ENCODE results near the gene CAMK1D.

CAMK1D gene

DNA sequence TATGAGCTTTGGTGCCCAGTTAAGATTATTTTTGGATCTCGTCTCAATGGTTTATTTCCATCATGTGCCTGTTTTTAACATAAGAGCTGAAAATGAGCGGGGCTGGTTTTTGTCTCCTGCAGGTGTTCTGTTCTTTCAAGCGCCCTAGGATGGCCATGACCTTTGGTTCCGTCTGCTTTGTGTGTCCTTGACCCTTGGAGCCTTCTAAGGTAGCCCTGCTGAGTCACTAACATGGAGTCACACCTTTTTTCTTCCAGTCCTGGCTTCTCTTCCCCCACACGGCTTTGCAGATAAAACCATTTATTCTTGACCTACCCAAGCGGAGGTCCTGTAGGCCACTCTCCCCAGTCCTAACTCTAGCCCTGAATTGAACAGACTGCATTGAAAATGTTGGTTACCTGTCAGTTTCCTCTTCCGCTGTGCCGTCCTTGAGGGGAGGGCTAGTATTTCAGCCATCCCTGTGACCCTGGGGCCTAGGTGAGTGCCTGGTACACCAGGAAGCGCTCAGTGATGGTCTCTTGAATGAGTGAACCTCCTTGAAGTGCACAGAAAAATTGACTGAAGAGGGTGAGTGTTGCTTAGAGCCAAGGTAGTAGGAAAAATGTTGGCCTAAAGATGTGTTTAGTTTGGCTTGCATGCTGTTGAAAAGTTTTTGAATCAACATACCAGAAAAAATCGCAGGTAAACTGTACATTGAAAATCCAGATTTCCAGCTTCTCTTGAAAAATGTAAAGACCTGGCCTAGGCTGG is 48.0 kb downstream of the CAMK1D start:
- Histone ChIP-seq H3K9me3 (ENCODE audit: control insufficient read depth, low read length) (no peaks in the 10 kb centered on the region), H3K4me1 (ENCODE audit: control insufficient read depth, insufficient read depth, low read length, poor library complexity, severe bottlenecking) (no peaks in the 10 kb centered on the region), H3K27ac (ENCODE audit: insufficient read depth, low read length, poor library complexity, severe bottlenecking) (no peak overlapping the region), H3K27me3 (replicated peaks; ENCODE audit: control insufficient read depth, insufficient read depth, low read length, poor library complexity, severe bottlenecking) (no peaks in the 10 kb centered on the region), H3K36me3 (ENCODE audit: control insufficient read depth, insufficient read depth, low read length) (no peaks in the 10 kb centered on the region), H3K4me3 (ENCODE audit: insufficient read depth, low read depth, low read length, poor library complexity, severe bottlenecking) (no peak overlapping the region)
- no peak for DNase-seq

DNA sequence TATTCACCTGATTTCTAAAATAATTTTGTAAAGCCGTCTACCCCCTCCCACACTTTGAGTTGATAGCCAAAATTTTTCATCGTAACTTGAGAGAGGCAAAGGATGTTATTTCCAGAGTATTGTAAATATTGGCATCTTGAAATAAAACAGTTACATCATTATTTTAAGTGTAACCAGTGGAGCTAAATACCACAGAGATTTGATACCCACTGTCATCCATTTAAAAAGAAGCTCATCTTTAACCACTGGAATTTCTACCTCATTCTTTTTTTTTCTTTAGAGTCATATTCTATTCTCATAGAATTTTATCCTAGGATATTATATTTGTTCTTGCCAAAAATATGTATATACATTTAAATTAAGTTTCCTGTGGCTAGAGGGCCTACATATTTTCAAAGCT is 48.6 kb downstream of the CAMK1D start:
- no peaks in the 10 kb centered on the region for H3K9me3 ChIP-seq (ENCODE audit: control insufficient read depth, low read length)
- no peak overlapping the region for H3K4me3 ChIP-seq (ENCODE audit: insufficient read depth, low read depth, low read length, poor library complexity, severe bottlenecking)

DNA sequence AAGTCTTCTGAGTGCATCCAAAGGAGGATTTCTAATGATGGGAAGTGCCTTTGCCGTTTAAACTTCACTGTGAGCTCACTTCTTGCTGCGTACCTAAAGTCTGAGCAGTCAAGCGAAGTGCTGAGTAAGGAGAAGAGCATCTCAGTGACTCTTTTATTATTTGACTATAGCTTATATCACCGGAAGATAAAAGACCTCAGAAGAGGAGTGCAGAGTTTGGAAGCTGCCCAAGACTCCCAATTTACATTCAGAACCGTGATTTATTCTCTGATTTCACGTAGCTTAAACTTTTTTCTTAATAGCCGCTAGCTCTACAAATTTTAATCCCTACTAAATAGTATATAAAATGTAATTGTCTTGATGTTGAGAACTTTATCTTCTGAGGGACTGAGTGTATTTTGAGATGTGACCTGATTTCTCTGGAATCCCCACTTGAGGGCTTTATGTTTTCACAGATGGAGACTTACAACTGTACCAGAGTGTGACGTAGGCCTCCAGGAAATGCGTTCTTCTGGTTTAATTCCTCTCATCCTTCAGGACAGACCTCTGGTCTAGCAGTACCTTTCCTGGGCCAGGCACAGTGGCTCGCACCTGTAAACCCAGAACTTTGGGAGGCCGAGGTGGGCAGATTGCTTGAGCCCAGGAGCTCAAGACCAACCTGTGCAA is 51.1 kb downstream of the CAMK1D start:
- Histone ChIP-seq H3K4me3 (ENCODE audit: insufficient read depth, low read depth, low read length, poor library complexity, severe bottlenecking) (no peak overlapping the region), H3K4me1 (ENCODE audit: control insufficient read depth, insufficient read depth, low read length, poor library complexity, severe bottlenecking) (no peaks in the 10 kb centered on the region), H3K36me3 (ENCODE audit: control insufficient read depth, insufficient read depth, low read length) (peaks cover 4% of the 10 kb centered on the region), H3K27me3 (replicated peaks; ENCODE audit: control insufficient read depth, insufficient read depth, low read length, poor library complexity, severe bottlenecking) (no peaks in the 10 kb centered on the region), H3K27ac (ENCODE audit: insufficient read depth, low read length, poor library complexity, severe bottlenecking) (no peak overlapping the region), H3K9me3 (ENCODE audit: control insufficient read depth, low read length) (no peaks in the 10 kb centered on the region)
- DNase-seq: no peak

More for the DNA sequence above, 48.6 kb downstream of the CAMK1D start:
- Histone ChIP-seq H3K27ac (ENCODE audit: insufficient read depth, low read length, poor library complexity, severe bottlenecking) (no peak overlapping the region), H3K4me1 (ENCODE audit: control insufficient read depth, insufficient read depth, low read length, poor library complexity, severe bottlenecking) (no peaks in the 10 kb centered on the region), H3K36me3 (ENCODE audit: control insufficient read depth, insufficient read depth, low read length) (no peaks in the 10 kb centered on the region), H3K27me3 (replicated peaks; ENCODE audit: control insufficient read depth, insufficient read depth, low read length, poor library complexity, severe bottlenecking) (no peaks in the 10 kb centered on the region)
- DNase-seq: no peak

DNA sequence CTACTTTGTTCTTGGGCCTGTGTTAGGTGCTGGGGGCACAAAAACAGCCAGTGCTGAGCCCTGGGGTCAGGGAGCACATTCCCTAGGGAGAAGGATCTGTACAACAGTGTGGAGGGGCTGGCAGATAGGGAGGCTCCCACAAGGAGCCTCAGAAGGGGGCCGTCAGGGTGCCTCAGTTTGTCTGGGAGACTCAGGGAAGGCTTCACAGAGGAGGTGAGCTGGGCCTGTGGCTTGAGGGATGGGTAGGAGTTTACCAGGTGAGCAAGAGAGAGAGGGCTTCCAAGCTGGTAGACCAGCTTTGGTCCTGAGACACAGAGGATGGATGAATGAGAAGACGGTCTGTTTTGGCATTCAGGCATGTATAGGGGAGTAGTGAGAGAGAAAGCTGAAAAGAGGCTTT is 52.1 kb downstream of the CAMK1D start:
- DNase-seq: no peak
- Histone ChIP-seq H3K36me3 (ENCODE audit: control insufficient read depth, insufficient read depth, low read length) (peaks cover 5% of the 10 kb centered on the region), H3K9me3 (ENCODE audit: control insufficient read depth, low read length) (no peaks in the 10 kb centered on the region), H3K4me1 (ENCODE audit: control insufficient read depth, insufficient read depth, low read length, poor library complexity, severe bottlenecking) (no peaks in the 10 kb centered on the region), H3K27me3 (replicated peaks; ENCODE audit: control insufficient read depth, insufficient read depth, low read length, poor library complexity, severe bottlenecking) (no peaks in the 10 kb centered on the region), H3K4me3 (ENCODE audit: insufficient read depth, low read depth, low read length, poor library complexity, severe bottlenecking) (no peak overlapping the region), H3K27ac (ENCODE audit: insufficient read depth, low read length, poor library complexity, severe bottlenecking) (no peak overlapping the region)

DNA sequence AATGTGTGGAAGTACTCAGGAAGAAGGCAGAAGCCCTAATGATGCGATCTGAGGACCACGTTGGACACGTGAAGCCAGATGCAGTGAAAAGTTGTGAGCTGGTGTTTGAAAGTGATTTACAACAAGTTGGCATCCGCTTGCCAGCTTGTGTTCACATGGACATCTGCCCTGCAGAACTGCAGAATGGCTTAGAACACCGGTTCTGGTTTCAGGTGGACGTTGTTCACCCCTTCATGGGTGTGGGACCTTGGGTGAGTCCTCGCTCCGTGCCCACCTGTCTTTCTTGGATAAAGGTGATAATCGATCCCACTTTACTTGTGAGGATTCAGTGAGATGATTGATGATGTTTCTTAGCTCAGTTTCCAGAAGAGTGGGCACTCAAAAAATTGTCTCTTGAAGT is 53.8 kb downstream of the CAMK1D start:
- Histone ChIP-seq H3K4me3 (ENCODE audit: insufficient read depth, low read depth, low read length, poor library complexity, severe bottlenecking) (no peak overlapping the region), H3K9me3 (ENCODE audit: control insufficient read depth, low read length) (no peaks in the 10 kb centered on the region), H3K27me3 (replicated peaks; ENCODE audit: control insufficient read depth, insufficient read depth, low read length, poor library complexity, severe bottlenecking) (no peaks in the 10 kb centered on the region), H3K36me3 (ENCODE audit: control insufficient read depth, insufficient read depth, low read length) (peaks cover 5% of the 10 kb centered on the region), H3K27ac (ENCODE audit: insufficient read depth, low read length, poor library complexity, severe bottlenecking) (no peak overlapping the region), H3K4me1 (ENCODE audit: control insufficient read depth, insufficient read depth, low read length, poor library complexity, severe bottlenecking) (no peaks in the 10 kb centered on the region)
- no peak for DNase-seq

DNA sequence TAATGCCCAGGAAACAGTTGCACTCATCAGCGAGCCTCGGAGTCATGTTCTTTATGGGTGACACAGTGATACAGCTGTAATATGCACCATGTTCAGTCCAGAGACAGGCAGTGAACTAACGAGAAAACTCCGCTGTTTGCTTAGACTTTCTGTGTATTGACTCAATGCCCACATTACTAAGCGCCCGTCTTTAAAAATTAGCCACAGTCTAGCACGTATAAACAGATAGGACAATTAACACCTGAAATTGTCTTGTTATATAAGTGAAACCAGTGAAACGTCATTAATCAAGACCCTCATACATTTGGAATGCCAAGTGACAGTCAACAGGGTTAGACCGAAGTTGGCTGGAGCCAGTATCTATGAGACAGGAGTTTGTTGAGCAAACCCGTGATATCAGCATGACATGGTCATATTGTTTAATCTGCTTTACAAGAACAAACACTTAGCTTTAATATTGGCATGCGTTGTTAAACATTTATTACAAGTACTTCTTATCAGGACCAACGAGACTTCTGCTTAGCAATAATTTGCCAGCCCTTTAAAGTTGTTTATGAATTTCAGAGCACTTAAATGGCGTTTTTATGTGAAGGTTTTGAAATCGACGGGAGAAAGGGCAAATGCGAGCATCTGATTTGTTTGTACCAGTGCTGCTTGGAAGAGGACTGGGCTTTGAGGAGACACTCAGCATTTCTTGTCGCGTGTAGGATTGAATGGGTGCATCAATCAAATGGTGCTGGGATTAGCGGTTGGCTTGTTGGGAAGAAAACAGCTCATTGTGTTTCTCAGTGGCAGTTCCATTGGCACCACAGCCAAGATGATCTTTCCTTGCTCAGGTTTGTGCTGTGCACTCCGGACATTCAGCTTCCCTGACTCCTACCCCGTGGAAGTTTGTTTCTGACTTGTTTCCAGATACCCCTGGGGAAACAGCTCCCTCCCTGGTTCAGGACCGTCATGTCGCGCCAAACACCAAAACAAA is 56.3 kb downstream of the CAMK1D start:
- Histone ChIP-seq H3K27ac (ENCODE audit: insufficient read depth, low read length, poor library complexity, severe bottlenecking) (no peak overlapping the region), H3K4me1 (ENCODE audit: control insufficient read depth, insufficient read depth, low read length, poor library complexity, severe bottlenecking) (no peaks in the 10 kb centered on the region), H3K9me3 (ENCODE audit: control insufficient read depth, low read length) (no peaks in the 10 kb centered on the region), H3K36me3 (ENCODE audit: control insufficient read depth, insufficient read depth, low read length) (peaks cover 5% of the 10 kb centered on the region), H3K4me3 (ENCODE audit: insufficient read depth, low read depth, low read length, poor library complexity, severe bottlenecking) (no peak overlapping the region), H3K27me3 (replicated peaks; ENCODE audit: control insufficient read depth, insufficient read depth, low read length, poor library complexity, severe bottlenecking) (no peaks in the 10 kb centered on the region)
- no peak for DNase-seq

DNA sequence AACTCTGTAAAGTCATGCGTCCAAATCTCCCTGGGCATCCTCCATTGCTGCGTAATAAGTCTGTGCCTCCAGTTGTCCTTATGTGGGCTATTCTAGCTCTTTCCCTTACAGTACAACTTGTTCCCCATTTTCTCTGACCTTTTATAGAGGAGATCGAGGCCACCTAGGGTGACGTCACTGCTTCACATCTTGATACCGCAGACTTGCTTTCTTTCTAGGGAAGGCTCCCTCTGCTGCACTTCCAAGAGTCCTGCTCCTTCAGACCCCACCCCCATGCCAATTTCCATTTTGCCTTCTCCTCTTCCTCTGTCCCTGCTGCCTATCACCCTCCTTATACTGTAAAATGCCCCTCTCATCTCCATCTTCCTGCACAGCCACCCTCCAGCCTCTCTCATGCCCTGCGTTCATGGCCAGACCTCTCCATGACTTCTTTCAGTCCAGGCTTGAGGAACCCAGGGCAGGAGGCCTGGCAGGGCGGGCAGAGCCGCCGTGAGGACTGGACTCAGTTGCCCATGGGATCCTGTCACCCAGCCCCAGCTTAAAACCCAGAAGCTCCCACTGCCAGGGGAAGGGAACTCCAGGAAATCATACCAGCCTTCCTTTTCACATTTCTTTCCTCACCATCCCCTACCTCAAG is 57.5 kb downstream of the CAMK1D start:
- no peak for DNase-seq
- no peak overlapping the region for H3K4me3 ChIP-seq (ENCODE audit: insufficient read depth, low read depth, low read length, poor library complexity, severe bottlenecking)
- H3K4me1 ChIP-seq (ENCODE audit: control insufficient read depth, insufficient read depth, low read length, poor library complexity, severe bottlenecking): no peaks in the 10 kb centered on the region
- no peaks in the 10 kb centered on the region for H3K9me3 ChIP-seq (ENCODE audit: control insufficient read depth, low read length)
- no peak overlapping the region for H3K27ac ChIP-seq (ENCODE audit: insufficient read depth, low read length, poor library complexity, severe bottlenecking)
- H3K36me3 ChIP-seq (ENCODE audit: control insufficient read depth, insufficient read depth, low read length): peaks cover 5% of the 10 kb centered on the region
- no peaks in the 10 kb centered on the region for H3K27me3 ChIP-seq (replicated peaks; ENCODE audit: control insufficient read depth, insufficient read depth, low read length, poor library complexity, severe bottlenecking)

DNA sequence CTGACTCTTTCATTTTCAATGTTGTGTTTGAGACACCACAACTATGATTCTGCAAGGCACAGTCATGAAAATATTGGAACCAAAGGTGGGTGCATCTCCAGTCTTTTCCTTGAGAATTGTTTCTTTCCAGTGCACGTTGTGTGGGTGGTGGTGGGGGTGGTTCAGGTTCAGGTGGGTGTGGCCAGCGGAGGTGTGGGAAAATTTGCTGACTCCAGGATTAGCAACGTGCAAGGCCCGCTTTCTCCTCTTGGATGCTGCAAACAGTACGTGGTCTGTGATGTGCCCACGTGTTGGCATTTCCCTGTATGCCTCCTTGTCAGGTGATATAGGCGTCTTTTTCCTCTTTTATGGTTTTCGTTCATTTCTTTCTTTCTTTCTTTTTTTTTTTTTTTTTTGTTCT is 59.1 kb downstream of the CAMK1D start:
- H3K9me3 ChIP-seq (ENCODE audit: control insufficient read depth, low read length): no peaks in the 10 kb centered on the region
- no peaks in the 10 kb centered on the region for H3K27me3 ChIP-seq (replicated peaks; ENCODE audit: control insufficient read depth, insufficient read depth, low read length, poor library complexity, severe bottlenecking)
- peaks cover 5% of the 10 kb centered on the region for H3K36me3 ChIP-seq (ENCODE audit: control insufficient read depth, insufficient read depth, low read length)
- no peak for DNase-seq
- peaks cover 4% of the 10 kb centered on the region for H3K4me1 ChIP-seq (ENCODE audit: control insufficient read depth, insufficient read depth, low read length, poor library complexity, severe bottlenecking)
- H3K27ac ChIP-seq (ENCODE audit: insufficient read depth, low read length, poor library complexity, severe bottlenecking): no peak overlapping the region
- no peak overlapping the region for H3K4me3 ChIP-seq (ENCODE audit: insufficient read depth, low read depth, low read length, poor library complexity, severe bottlenecking)

DNA sequence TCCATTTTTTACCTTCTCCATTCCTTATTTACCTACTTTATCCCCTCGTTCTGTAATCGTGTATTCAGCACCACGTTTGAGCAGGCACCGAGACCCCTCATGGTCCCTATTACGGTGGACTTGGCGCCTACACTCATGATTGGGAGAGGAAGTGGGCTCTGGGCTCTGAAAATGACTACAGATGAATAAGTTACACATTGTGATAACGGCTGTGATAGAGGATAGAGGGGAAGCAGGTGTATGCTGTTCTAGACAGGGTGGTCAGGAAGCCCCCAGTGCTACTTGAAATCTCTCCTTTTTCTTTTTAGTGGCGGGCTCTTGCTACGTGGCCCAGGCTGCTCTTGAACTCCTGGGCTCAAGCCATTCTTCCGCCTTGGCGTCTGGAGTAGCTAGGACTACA is 59.8 kb downstream of the CAMK1D start:
- H3K27ac ChIP-seq (ENCODE audit: insufficient read depth, low read length, poor library complexity, severe bottlenecking): no peak overlapping the region

More for the DNA sequence above, 59.8 kb downstream of the CAMK1D start:
- Histone ChIP-seq H3K4me3 (ENCODE audit: insufficient read depth, low read depth, low read length, poor library complexity, severe bottlenecking) (no peak overlapping the region), H3K36me3 (ENCODE audit: control insufficient read depth, insufficient read depth, low read length) (peaks cover 5% of the 10 kb centered on the region), H3K4me1 (ENCODE audit: control insufficient read depth, insufficient read depth, low read length, poor library complexity, severe bottlenecking) (peaks cover 4% of the 10 kb centered on the region), H3K27me3 (replicated peaks; ENCODE audit: control insufficient read depth, insufficient read depth, low read length, poor library complexity, severe bottlenecking) (no peaks in the 10 kb centered on the region), H3K9me3 (ENCODE audit: control insufficient read depth, low read length) (no peaks in the 10 kb centered on the region)
- no peak for DNase-seq

Data from effector memory CD4-positive, alpha-beta T cell (primary cell).